GM21526 (cell line): Measurements from ENCODE around the gene MALRD1.

ENCODE experiments used
- ATAC-seq: cut with Tn5 transposase; IDR thresholded peaks from one replicate; pipeline ENCODE4 v1.9.1; 2021; ENCODE audit warnings: moderate library complexity; ENCODE audit not compliant: unreplicated experiment, low FRiP score

MALRD1 gene

GRCh38 chr10:19098803-19099202 is 50.2 kb downstream of the MALRD1 start:
- ATAC-seq = no peak

- ATAC-seq = no peak
These were observed 58.8 kb downstream of the MALRD1 start for GRCh38 chr10:19107406-19107805.

DNA sequence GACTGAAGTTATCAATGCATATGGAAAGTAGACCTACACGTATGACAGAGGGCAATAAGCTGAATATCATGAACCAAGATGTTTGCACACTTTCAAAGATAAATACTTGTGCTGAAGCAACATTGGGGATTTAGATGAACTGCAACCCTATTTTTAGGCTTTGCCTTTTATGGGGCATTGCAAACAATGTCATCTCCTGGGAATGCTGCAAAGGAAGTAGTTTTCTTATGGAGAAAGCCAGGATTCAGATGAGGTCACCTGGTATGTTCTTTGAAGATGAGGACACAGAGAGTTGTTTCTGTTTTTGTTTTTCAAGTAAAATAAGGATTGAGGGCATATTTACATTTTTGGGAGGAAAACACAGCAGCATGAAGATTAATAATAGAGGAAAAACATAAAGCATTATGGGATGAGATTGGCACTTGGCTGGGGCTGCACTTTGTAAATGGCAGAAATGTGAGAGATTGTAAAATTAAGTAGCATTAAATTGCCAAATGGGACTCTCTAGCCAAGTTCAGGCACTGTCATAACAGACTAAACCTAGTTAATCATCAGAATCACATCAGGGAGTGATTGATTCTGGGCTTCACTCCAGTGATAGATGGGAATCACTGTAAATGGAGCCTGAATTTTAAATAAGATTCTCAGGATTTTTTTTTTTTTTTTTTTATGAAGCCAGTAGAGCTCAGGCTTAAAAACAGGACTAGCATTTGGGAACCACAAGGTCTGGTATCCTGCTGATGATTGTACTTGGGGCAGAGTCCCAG is 63.1 kb downstream of the MALRD1 start:
- no peak for ATAC-seq

GRCh38 chr10:19117438-19117837 is 68.8 kb downstream of the MALRD1 start:
- ATAC-seq = no peak

DNA sequence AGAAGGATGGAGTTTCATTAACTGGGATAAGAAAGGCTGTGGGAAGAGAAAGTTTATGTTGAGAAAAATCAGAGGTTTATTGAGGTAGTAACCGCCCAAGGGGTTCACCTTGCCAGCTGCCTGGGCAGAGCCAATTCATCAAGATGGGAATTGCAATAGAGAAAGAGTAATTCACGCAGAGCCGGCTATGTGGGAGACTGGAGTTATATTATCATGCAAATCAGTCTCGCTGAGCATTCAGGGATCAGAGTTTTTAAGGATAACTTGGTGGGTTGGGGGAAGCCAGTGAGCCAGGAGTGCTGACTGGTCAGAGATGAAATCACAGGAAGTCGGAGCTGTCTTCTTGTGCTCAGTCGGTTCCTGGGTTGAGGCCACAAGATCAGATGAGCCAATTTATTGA is 70.6 kb downstream of the MALRD1 start:
- no peak for ATAC-seq

- no peak for ATAC-seq
These were observed 71.8 kb downstream of the MALRD1 start for GRCh38 chr10:19120381-19120908.

- no peak for ATAC-seq
These were observed 85.4 kb downstream of the MALRD1 start for GRCh38 chr10:19133992-19134391.

- ATAC-seq = no peak
These were observed 94.4 kb downstream of the MALRD1 start for GRCh38 chr10:19142967-19143366.

- ATAC-seq = no peak
These were observed 95.6 kb downstream of the MALRD1 start for GRCh38 chr10:19144206-19144605.

GRCh38 chr10:19154375-19154774 is 105.8 kb downstream of the MALRD1 start:
- no peak for ATAC-seq

DNA sequence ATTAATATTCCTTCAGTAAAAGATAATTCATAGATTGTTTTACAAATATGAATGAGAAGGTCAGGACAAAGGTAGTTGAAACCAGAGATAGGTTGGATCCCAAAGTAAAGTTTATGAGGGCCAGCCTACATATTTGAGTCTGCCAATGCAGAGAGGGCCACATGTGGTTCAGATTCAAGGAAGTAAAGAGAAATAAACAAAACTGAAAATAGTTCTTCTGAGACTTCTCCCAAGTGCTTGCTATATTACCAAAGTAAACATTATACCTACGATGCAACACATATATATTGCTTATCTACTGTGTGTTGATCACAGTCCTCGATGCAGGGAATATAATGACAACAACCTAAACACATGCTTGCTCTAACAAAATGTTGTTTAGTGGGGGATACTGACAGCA is 109.8 kb downstream of the MALRD1 start:
- no peak for ATAC-seq

DNA sequence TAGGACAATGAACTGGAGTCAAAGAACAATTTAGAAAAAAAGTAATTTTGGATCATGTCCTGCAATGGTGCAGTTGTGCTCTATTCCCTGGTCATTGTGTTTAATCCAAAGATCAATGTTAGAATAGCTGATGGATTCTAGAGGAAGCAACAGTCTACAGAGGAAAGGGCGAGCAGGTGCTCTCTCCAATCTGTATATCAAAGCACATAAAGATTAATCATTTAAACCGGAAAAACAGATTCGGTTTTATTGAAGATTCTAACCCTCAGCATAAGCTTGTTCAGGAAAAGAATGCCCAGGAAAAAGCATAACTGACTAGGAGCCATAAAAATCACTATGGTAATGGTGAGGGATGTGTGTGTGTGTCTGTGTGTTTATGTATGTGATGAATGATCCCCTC is 110.3 kb downstream of the MALRD1 start:
- ATAC-seq = no peak

- ATAC-seq = no peak
These were observed 115.9 kb downstream of the MALRD1 start for GRCh38 chr10:19164461-19164860.

GRCh38 chr10:19168584-19168983 is 120.0 kb downstream of the MALRD1 start:
- ATAC-seq = no peak

DNA sequence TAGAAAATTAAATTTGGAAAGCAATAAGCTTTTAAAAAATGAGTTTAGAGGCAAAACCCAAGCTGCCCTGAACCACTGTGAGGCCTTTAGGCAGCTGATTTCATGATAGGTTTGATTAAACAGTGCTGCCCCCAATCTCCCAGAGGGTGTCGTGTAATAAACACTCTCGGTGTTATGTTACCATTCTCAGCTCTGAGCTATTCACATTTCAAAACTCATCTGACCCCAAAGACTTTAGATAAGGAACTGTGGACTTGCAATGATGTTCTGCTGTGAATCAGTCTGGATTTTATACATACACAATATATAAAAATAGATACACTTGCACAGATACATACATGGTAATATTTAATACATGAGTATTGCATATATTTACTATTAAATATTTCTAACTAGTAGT is 120.4 kb downstream of the MALRD1 start:
- ATAC-seq = no peak

DNA sequence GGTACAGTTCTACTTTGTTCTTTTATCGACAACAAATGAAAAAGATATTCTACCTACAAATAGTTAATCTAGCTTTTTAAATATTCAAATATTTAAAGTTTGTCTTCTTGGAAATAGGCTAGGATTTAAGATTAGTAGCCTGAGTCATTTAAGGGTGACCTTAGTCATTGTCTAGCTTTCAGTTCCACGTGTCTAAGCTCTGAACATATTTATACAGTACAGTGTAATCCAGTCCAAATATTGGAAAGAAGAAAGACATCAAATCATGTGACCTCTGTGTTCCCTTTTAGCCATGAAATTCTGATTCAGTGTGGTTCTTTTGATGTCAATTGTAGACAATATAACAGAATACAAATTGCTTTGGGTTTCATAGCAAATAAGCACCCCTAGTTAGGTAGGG is 121.1 kb downstream of the MALRD1 start:
- ATAC-seq = no peak

DNA sequence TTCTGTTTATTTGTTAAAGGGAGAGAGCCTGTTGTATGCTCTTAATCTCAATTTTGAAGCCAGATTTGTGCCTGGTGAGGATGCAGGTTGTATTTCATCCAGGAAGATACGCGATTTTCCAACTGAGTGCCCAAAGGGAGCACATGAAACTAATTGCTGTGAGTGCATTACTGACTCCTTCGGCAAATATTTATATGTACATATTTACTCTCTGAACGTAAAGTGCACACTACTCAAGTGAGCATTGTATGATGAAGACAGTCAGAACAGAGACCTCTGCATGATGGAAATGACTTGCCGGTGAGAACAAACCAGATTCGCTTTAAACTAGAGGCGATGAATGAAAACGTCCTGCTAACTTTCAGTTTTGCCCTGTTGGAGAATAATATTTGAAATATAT is 130.1 kb downstream of the MALRD1 start:
- ATAC-seq = no peak

- ATAC-seq = no peak
These were observed 136.3 kb downstream of the MALRD1 start for GRCh38 chr10:19184891-19185290.

- no peak for ATAC-seq
These were observed 146.3 kb downstream of the MALRD1 start for GRCh38 chr10:19194866-19195265.

GRCh38 chr10:19195698-19196097 is 147.1 kb downstream of the MALRD1 start:
- ATAC-seq = no peak

DNA sequence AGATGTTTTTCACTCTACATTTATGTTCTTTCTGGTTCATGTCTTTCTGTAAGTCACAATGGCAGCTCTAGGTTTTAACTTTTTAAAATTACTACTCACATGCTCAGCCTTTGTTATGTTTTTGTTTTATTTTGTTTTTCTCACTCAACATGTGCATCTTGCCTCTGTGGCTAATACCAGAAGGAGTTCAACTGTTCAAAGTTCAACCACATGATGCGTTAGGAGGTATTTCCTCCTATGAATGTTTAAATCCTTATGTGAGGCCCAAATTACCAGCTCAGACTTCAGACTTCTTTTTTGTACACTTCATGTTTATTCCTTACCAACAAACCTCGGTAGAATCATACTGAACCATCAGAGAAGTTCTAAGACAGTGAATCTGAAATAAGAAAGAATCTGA is 151.6 kb downstream of the MALRD1 start:
- no peak for ATAC-seq

DNA sequence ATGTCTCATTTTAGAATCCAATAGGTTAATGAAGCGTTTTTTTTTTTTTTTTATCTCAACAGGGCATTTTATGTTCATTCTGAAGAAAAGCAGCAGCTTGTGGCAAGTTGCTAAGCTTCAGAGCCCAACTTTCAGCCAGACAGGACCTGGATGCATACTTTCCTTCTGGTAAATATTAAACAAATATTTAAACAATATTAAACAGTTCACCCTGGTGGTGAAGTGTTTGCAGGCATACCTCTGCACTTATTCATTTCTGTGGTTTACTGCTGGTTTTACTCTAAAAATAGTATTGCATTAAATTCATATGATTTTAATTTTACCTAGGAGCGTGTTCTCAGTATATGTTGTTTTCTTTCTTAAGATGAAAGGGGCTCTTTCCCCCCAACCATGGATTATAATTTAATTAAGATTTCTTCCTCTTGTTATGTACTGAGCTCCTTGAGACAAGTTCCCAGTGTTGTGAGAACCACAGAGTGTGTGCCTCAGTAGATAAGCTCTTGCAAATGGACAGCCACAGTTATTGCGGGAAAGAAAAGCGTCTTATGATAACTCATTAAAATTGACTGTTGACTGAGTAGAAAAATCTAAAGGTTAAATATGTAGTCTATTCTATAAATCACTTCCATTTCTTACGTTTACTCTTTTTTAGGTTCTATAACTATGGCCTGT is 155.8 kb downstream of the MALRD1 start:
- ATAC-seq = no peak
